Measurements from ENCODE around the gene ZRANB3. TPM values are rescaled to one million over a fixed set of nuclear protein-coding genes. Genes with fewer than 3 reads are reported as not detected.
"Not testable (repeated sequence)": the region's sequence is repeated elsewhere in the genome, so short reads cannot be mapped to it uniquely, and the experiment has no call there.

The ZRANB3 gene
- total and polyA plus RNA-seq, 8 donors = 3.5 to 11.2 (median 9.5) TPM

DNA sequence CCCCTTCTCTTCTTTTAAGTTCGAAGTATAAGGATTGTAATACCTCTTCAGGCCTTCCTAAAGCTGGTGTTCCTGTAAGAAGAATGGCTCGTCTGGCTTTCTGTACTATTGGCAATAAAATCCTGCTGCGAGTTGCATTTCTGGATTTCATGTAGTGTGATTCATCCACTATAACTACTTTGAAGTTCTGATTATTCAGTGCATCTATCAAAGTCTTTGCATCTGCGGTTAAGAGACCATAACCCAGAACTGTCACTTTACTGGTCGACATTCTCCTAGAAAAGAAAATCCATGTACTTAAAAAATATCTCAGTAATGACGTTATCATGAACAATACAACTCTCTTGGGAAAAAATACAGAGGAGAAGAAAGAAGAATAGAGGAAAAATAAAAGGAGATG, 181.1 kb downstream of the ZRANB3 start:
- H3K9me3 ChIP-seq = peaks cover 0 to 44% of the 10 kb centered on the region in 2 donors
- no peak for ATAC-seq
- TF ChIP-seq, protein P1, sequence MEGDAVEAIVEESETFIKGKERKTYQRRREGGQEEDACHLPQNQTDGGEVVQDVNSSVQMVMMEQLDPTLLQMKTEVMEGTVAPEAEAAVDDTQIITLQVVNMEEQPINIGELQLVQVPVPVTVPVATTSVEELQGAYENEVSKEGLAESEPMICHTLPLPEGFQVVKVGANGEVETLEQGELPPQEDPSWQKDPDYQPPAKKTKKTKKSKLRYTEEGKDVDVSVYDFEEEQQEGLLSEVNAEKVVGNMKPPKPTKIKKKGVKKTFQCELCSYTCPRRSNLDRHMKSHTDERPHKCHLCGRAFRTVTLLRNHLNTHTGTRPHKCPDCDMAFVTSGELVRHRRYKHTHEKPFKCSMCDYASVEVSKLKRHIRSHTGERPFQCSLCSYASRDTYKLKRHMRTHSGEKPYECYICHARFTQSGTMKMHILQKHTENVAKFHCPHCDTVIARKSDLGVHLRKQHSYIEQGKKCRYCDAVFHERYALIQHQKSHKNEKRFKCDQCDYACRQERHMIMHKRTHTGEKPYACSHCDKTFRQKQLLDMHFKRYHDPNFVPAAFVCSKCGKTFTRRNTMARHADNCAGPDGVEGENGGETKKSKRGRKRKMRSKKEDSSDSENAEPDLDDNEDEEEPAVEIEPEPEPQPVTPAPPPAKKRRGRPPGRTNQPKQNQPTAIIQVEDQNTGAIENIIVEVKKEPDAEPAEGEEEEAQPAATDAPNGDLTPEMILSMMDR (IDR thresholded peaks at IDR 0.05) = no peak
- no peak overlapping the region for H3K4me3 ChIP-seq
- no peaks in the 10 kb centered on the region for H3K27me3 ChIP-seq
- no peak for DNase-seq
- H3K36me3 ChIP-seq = peaks cover 0 to 11% of the 10 kb centered on the region in 2 donors
- intact Hi-C loops (cut with DNase I) = no loop called here
- no peaks in the 10 kb centered on the region for H3K4me1 ChIP-seq
- H3K27ac ChIP-seq = no peak overlapping the region

- H3K27ac ChIP-seq; DNase-seq; ATAC-seq; H3K4me3 ChIP-seq; H3K4me1 ChIP-seq; H3K27me3 ChIP-seq; intact Hi-C loops (cut with DNase I): not testable (repeated sequence)
- H3K36me3 ChIP-seq = peaks cover 0 to 15% of the 10 kb centered on the region in 2 donors
- peaks cover 0 to 44% of the 10 kb centered on the region in 2 donors for H3K9me3 ChIP-seq
Observed at GRCh38 chr2:135348096-135348704, 182.8 kb downstream of the ZRANB3 start.

GRCh38 chr2:135337071-135337470, 193.9 kb downstream of the ZRANB3 start:
- intact Hi-C loops (cut with DNase I) = no loop called here
- no peak overlapping the region for H3K27ac ChIP-seq
- TF ChIP-seq, protein P1 (IDR thresholded peaks at IDR 0.05) = no peak
- ATAC-seq = no peak
- H3K9me3 ChIP-seq = peaks cover 0 to 15% of the 10 kb centered on the region in 2 donors
- H3K27me3 ChIP-seq = no peaks in the 10 kb centered on the region
- no peaks in the 10 kb centered on the region for H3K4me1 ChIP-seq
- no peak for DNase-seq
- H3K4me3 ChIP-seq = no peak overlapping the region
- peaks cover 0 to 3% of the 10 kb centered on the region in 2 donors for H3K36me3 ChIP-seq

DNA sequence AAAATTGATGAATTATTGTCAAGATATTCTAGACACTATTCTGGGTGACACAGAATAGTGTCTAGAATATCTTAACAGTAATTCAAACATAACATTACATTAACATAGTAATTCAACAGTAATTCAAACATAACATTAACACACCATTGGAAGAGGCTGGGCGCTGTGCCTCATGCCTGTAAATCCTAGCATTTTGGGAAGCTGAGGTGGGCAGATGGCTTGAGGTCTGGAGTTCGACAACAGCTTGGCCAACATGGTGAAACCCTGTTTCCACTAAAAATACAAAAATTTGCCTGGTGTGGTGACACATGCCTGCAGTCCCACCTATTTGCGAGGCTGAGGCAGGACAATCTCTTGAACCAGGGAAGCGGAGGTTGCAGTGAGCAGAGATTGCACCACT, 195.8 kb downstream of the ZRANB3 start:
- Histone ChIP-seq H3K9me3 (peaks cover 0 to 4% of the 10 kb centered on the region in 2 donors), H3K27me3 (no peaks in the 10 kb centered on the region), H3K4me3 (no peak overlapping the region), H3K36me3 (peaks cover 0 to 3% of the 10 kb centered on the region in 2 donors), H3K4me1 (no peaks in the 10 kb centered on the region), H3K27ac (no peak overlapping the region)
- DNase-seq = no peak
- intact Hi-C loops (cut with DNase I) = no loop called here
- TF ChIP-seq, protein P1 (IDR thresholded peaks at IDR 0.05) = no peak
- no peak for ATAC-seq

DNA sequence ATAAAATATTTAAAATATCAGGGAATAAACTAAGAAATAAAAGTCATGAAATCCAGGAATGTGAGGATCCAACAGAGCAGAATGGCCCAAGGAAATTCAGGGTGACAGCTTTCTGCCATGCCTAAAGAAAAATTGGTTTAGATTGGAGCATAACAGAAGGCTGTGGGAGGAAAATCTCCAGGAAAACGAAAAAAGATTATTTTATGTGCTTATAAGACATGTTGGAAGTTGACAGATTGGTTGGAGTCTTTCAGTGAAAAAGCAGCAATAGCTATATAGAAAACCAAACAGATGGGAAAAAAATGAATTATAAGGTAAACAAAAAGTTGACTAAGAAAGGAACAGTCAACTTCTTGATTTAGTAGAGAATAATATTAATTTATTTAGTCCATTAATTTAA, 203.9 kb downstream of the ZRANB3 start:
- Histone ChIP-seq H3K36me3 (no peaks in the 10 kb centered on the region), H3K9me3 (peaks cover 0 to 48% of the 10 kb centered on the region in 2 donors), H3K4me1 (no peaks in the 10 kb centered on the region), H3K4me3 (no peak overlapping the region), H3K27me3 (no peaks in the 10 kb centered on the region), H3K27ac (no peak overlapping the region)
- no peak for DNase-seq
- TF ChIP-seq, protein P1 (IDR thresholded peaks at IDR 0.05) = no peak
- no peak for ATAC-seq
- intact Hi-C loops (cut with DNase I) = no loop called here
